GM12878 (cell line): ENCODE measurements around the gene HNRNPAB. TPM values are rescaled to one million over a fixed set of nuclear protein-coding genes. Genes with fewer than 3 reads are reported as not detected.
A peak's percentile ranks its signal among the peaks of the same experiment; 100 is the strongest.

ENCODE experiments used
- ATAC-seq: fragments of 200-7000 bp; cut with Tn5 transposase; 3 replicates; pipeline ENCODE4 v1.9.1; 2020; ENCODE audit warnings: mild to moderate bottlenecking, moderate library complexity
- BruUV-seq: library from RNA; stranded (reverse); fragments of 400-500 nt; replicated peaks from 2 replicates; lab custom pipeline; 2021; lab: Mats Ljungman, UMichigan
- CTCF ChIA-PET: fragments of 300-600 bp; sonication (Branson Sonifier 250); formaldehyde crosslinking; extraction: SDS; loops from one replicate; lab custom pipeline; 2021; ENCODE audit warnings: inconsistent platforms; lab: Yijun Ruan, JAX
- POLR2A ChIA-PET: fragments of 350-600 bp; formaldehyde crosslinking; extraction: SDS; loops from one replicate; lab custom pipeline; 2021; ENCODE audit warnings: inconsistent platforms; lab: Charles Lee
- RAD21 ChIA-PET: fragments of 300-600 bp; sonication (Branson Sonifier 250); formaldehyde crosslinking; loops from one replicate; lab custom pipeline; 2023; ENCODE audit warnings: antibody characterized with exemption; ENCODE audit not compliant: unreplicated experiment; lab: Charles Lee
- SMC1A ChIA-PET: fragments of 300-600 bp; sonication (Branson Sonifier 250); formaldehyde crosslinking; loops from one replicate; lab custom pipeline; 2023; ENCODE audit not compliant: unreplicated experiment, uncharacterized antibody; lab: Charles Lee
- DNase-seq: peaks from one replicate; pipeline ENCODE4 v3.0.0-alpha.2; 2011; ENCODE audit warnings: low read depth, low spot score
- FAIRE-seq: peaks from 3 replicates; lab custom pipeline; 2011; peaks lifted over from hg19 to GRCh38; lab: Jason Lieb, UNC
- H2AFZ ChIP-seq: 2 replicates; pipeline ENCODE4 v1.6.0; 2011; ENCODE audit warnings: low read depth, low read length, control low read depth; ENCODE audit not compliant: control insufficient read depth
- H3K27ac ChIP-seq: 2 replicates; pipeline ENCODE4 v1.5.1; 2011; ENCODE audit warnings: control low read depth; ENCODE audit not compliant: control insufficient read depth, insufficient read depth
- H3K27me3 ChIP-seq, 2 experiments: replicated peaks in 1 of 2; 2 replicates each; pipeline versions ENCODE4 v1.6.0 to v1.6.1; 2011; ENCODE audit warnings: low read length in 1 of 2; ENCODE audit not compliant: control insufficient read depth in 2 of 2, insufficient read depth in 2 of 2
- H3K36me3 ChIP-seq, 2 experiments: 2 replicates each; pipeline ENCODE4 v1.5.1; 2011; ENCODE audit warnings: low read length in 1 of 2; ENCODE audit not compliant: control insufficient read depth in 2 of 2, insufficient read depth in 2 of 2
- H3K4me1 ChIP-seq: 2 replicates; pipeline ENCODE4 v1.6.1; 2011; ENCODE audit warnings: mild to moderate bottlenecking, low read length, moderate library complexity, mixed read lengths; ENCODE audit not compliant: control insufficient read depth, insufficient read depth
- H3K4me2 ChIP-seq: 2 replicates; pipeline ENCODE4 v1.6.0; 2011; ENCODE audit warnings: control low read depth; ENCODE audit not compliant: control insufficient read depth, insufficient read depth
- H3K4me3 ChIP-seq: fragments of 200-600 bp; sonication (generic); 2 replicates; pipeline ENCODE4 v1.5.1; 2016
- H3K79me2 ChIP-seq: 2 replicates; pipeline ENCODE4 v1.6.0; 2011; ENCODE audit warnings: low read length; ENCODE audit not compliant: control insufficient read depth, insufficient read depth
- H3K9ac ChIP-seq: 2 replicates; pipeline ENCODE4 v1.8.0; 2011; ENCODE audit warnings: low read length, control low read depth, mixed read lengths; ENCODE audit not compliant: control insufficient read depth, insufficient read depth
- H3K9me3 ChIP-seq: replicated peaks from 3 replicates; pipeline ENCODE4 v1.5.1; 2011; ENCODE audit warnings: mild to moderate bottlenecking, low read length; ENCODE audit not compliant: control insufficient read depth, insufficient read depth
- H4K20me1 ChIP-seq: 2 replicates; pipeline ENCODE4 v1.6.0; 2011; ENCODE audit not compliant: control insufficient read depth, insufficient read depth
- BCL3 ChIP-seq: IDR thresholded peaks from 2 replicates; pipeline ENCODE4 v1.6.1; 2011; ENCODE audit warnings: borderline replicate concordance, low read depth, mild to moderate bottlenecking, moderate library complexity, low read length; ENCODE audit not compliant: insufficient read depth, poor library complexity, severe bottlenecking
- ETV6 ChIP-seq, 2 experiments: fragments of 450-650 bp in 1 of 2; IDR thresholded peaks in 1 of 2; conservative IDR thresholded peaks in 1 of 2; 2 replicates each; pipeline ENCODE4 v1.6.1; 2014; ENCODE audit warnings: antibody characterized with exemption in 1 of 2, borderline replicate concordance in 1 of 2, low read depth in 1 of 2, mild to moderate bottlenecking in 1 of 2, moderate library complexity in 1 of 2
- MLLT1 ChIP-seq: fragments of 450-650 bp; IDR thresholded peaks from 2 replicates; pipeline ENCODE4 v1.6.1; 2016; ENCODE audit warnings: mild to moderate bottlenecking
- PKNOX1 ChIP-seq: fragments of 450-650 bp; IDR thresholded peaks from 2 replicates; pipeline ENCODE4 v1.6.1; 2016; ENCODE audit warnings: mild to moderate bottlenecking
- POLR2A ChIP-seq: IDR thresholded peaks from 2 replicates; pipeline ENCODE4 v1.6.1; 2011; ENCODE audit warnings: low read depth, mild to moderate bottlenecking, low read length
- RBBP5 ChIP-seq: fragments of 200-600 bp; sonication (generic); conservative IDR thresholded peaks from 2 replicates; pipeline ENCODE4 v1.6.1; 2016
- ZZZ3 ChIP-seq: IDR thresholded peaks from 2 replicates; pipeline ENCODE4 v1.6.1; 2011; ENCODE audit warnings: low read depth; ENCODE audit not compliant: control insufficient read depth, insufficient read length
- WGBS: methylation state at CpG from one replicate; pipeline ENCODE4 v1.1.6; 2016; ENCODE audit warnings: low lambda C conversion rate; ENCODE audit not compliant: insufficient replicate concordance, insufficient coverage; ENCODE audit errors: missing lambda C conversion rate; 5-methylcytosine and 5-hydroxymethylcytosine counted together
- in situ Hi-C: fragments of 300-500 bp; cut with MboI; formaldehyde crosslinking; loops from 9 replicates; pipeline ENCODE4 v1.14.3; 2018; ENCODE audit warnings: mixed read lengths
- intact Hi-C: fragments of 100-400 bp; cut with micrococcal nuclease; formaldehyde crosslinking; loops from one replicate; pipeline ENCODE4 v1.14.2; 2022; ENCODE audit not compliant: unreplicated experiment
- polyA plus RNA-seq, 11 experiments: library from polyadenylated mRNA; depleted of rRNA in 4 of 11; unstranded in 6 of 11; stranded (reverse) in 5 of 11; fragments of >200 nt; fragmentation: Nextera tagmentation in 4 of 11; fragmentation: Illumina TruSeq in 1 of 11; extraction: Ambion mirVana in 4 of 11; extraction: Trizol in 1 of 11; gene quantifications; 1 replicate in 1 of 11; 2 replicates in 10 of 11; pipeline versions ENCODE4 v1.2.1 to v1.2.3, GENCODE V29; 2011 to 2016; ENCODE audit warnings: inconsistent platforms in 2 of 11, missing spikeins in 2 of 11, low read depth in 1 of 11
- total RNA-seq, 4 experiments: library from RNA; depleted of rRNA in 3 of 4; stranded (reverse); fragments of >200 nt in 3 of 4; fragmentation: Illumina TruSeq in 1 of 4; extraction: Trizol in 1 of 4; gene quantifications; 2 replicates each; pipeline versions ENCODE4 v1.2.1 to v1.2.3, GENCODE V29; 2013 to 2021

Gene HNRNPAB
- total and polyA plus RNA-seq, 10 of the 15 experiments (the other 5 are each of a cell fraction or from before 2014, with no cell fraction given) = 42.3 to 330 (median 230) TPM

GRCh38 chr5:178213748-178214151 is 9.4 kb downstream of the HNRNPAB start:
- Histone ChIP-seq H2AFZ (no peak overlapping the region), H3K79me2 (peaks cover 13% of the 10 kb centered on the region), H3K4me1 (no peaks in the 10 kb centered on the region; the same call in 1 of the 2 replicates), H3K36me3 (peaks cover 52% of the 10 kb centered on the region in 2 experiments), H4K20me1 (no peaks in the 10 kb centered on the region; the same call in none of the 2 replicates), H3K4me3 (no peak overlapping the region), H3K9me3 (no peaks in the 10 kb centered on the region), H3K27me3 (no peaks in the 10 kb centered on the region), H3K9ac (no peak overlapping the region), H3K4me2 (no peak overlapping the region), H3K27ac (no peak overlapping the region)
- intact Hi-C loops (no loop called here), in situ Hi-C loops (no loop called here)
- DNase-seq (no peak), FAIRE-seq (no peak), ATAC-seq (no peak)
- RAD21 ChIA-PET = no interaction called here
- no TSS peak for BruUV-seq
- CTCF ChIA-PET = interaction anchor here (0.7 to 1.2 kb wide), 3 partner anchors 9 to 17 kb away, joined by 3 read pairs; partner anchors contain the start of gene HNRNPAB
- POLR2A ChIA-PET = interaction anchor here (3.9 kb wide), 1 partner anchor 9 kb away, joined by 13 read pairs; the partner anchor contains the start of gene HNRNPAB
- no peak for TF ChIP-seq ETV6 (conservative IDR thresholded peaks at IDR 0.05 in 1 of 2, IDR thresholded peaks at IDR 0.05 in 1 of 2; ENCODE audit: borderline replicate concordance in 1 of 2, low read depth in 1 of 2)
- TF ChIP-seq PKNOX1 = peak; percentile 62
- TF ChIP-seq POLR2A = peak; percentile 9; the same call in 1 of the 2 replicates
- 78% methylated on average over 8 of the region's 8 CpGs for WGBS
- SMC1A ChIA-PET = no interaction called here

- H3K9me3 ChIP-seq = no peaks in the 10 kb centered on the region
- H3K27ac ChIP-seq = no peak overlapping the region
- peaks cover 46 to 47% of the 10 kb centered on the region in 2 experiments for H3K36me3 ChIP-seq
- H3K4me3 ChIP-seq = no peak overlapping the region
- intact Hi-C loops = no loop called here
- ATAC-seq (no peak), FAIRE-seq (no peak), DNase-seq (no peak)
- WGBS = 95% methylated on average over 6 of the region's 6 CpGs
- no peak overlapping the region for H2AFZ ChIP-seq
- BruUV-seq = no TSS peak
- POLR2A ChIA-PET = interaction anchor here (3.9 kb wide), 1 partner anchor 10 kb away, joined by 13 read pairs; the partner anchor contains the start of gene HNRNPAB
- CTCF ChIA-PET = interaction anchor here (1.1 to 1.2 kb wide), 2 partner anchors 10 kb away, joined by 3 read pairs; partner anchors contain the start of gene HNRNPAB
- no peaks in the 10 kb centered on the region; the same call in 1 of the 2 replicates for H4K20me1 ChIP-seq
- SMC1A ChIA-PET = no interaction called here
- in situ Hi-C loops = no loop called here
- H3K27me3 ChIP-seq = no peaks in the 10 kb centered on the region
- H3K4me1 ChIP-seq = no peaks in the 10 kb centered on the region; the same call in 1 of the 2 replicates
- no peak overlapping the region for H3K4me2 ChIP-seq
- RAD21 ChIA-PET = no interaction called here
- no peak overlapping the region for H3K9ac ChIP-seq
- H3K79me2 ChIP-seq = peaks cover 8% of the 10 kb centered on the region
- no peak for TF ChIP-seq ZZZ3
- TF ChIP-seq RBBP5 = no peak
- TF ChIP-seq ETV6 (conservative IDR thresholded peaks at IDR 0.05 in 1 of 2, IDR thresholded peaks at IDR 0.05 in 1 of 2; ENCODE audit: borderline replicate concordance in 1 of 2, low read depth in 1 of 2) = no peak
- peak; percentile 13 for TF ChIP-seq BCL3
- no peak for TF ChIP-seq MLLT1
These were observed 9.9 kb downstream of the HNRNPAB start for GRCh38 chr5:178214160-178214803.
